ENCODE results near the gene GBA3.

DNA sequence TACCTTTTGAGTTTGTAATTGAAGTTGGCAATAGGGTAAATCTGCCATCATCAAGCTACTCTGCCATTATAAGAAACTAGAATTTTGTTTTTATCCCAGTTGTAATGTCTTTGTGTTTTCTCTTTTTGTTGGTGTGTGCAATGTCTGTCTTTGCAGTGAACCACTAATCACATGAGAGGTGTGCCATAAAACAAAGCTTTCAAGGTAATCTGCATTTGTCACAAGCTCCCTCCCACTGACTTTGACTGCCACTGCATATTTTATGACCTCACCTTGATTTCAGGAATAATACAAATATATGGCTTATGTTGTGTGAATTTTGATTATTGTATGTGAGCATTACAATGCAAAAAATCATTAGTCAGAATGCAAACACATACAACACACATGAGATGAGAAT, 9.0 kb upstream of the GBA3 start:
- TF ChIP-seq CTCF (IDR thresholded peaks at IDR 0.05), result no peak
- no peak for TF ChIP-seq POLR2A (IDR thresholded peaks at IDR 0.05)

Data from thyroid gland (tissue), 4 donors.